AG08396 (cell line): Measurements from ENCODE around the gene PLB1.

Experiments used
- DNase-seq: peaks from one replicate; pipeline ENCODE4 v3.0.0; 2012; ENCODE audit warnings: low spot score, mixed read lengths

Gene PLB1

DNA sequence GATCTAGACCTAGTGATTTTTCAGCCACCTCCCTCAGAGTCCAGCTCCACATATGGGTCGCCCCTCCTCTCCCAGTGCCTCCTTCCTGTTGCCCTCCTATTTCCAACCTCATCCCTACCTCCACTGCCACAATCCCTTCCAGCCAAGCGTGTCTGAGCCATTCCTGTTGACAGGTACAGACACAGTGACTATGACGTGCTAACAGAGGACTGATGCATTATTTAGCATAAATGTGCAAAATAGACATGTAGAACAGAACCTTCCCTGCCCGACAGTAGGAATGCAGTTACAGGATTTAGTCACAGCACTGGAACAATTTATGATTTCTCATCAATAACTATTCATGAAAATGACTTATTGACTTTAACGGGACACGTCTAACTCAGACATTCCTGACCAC, 171.4 kb downstream of the PLB1 start:
- DNase-seq, result no peak

- no peak for DNase-seq
These were observed 172.4 kb downstream of the PLB1 start for GRCh38 chr2:28668106-28668814.

DNA sequence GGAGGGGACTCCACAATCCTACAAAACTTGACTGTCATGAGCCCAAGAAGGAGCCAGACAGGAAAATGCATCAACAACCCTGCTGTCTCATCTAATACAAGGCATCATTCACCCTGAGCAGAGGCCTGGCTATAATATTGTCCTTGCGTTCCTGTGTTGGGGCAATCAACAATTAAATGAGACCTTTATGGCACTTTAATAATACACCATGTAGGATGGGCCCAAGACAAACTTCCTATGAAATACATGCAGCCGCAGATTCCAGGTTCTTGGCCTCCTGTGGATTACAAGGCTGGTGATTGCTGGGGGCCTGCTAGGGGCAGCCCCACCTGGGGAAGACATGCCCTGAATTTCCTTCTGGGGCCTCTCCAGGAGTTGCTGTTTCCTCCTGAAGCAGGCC, 173.0 kb downstream of the PLB1 start:
- no peak for DNase-seq

- DNase-seq, result no peak
These were observed 175.0 kb downstream of the PLB1 start for GRCh38 chr2:28670856-28671255.

- no peak for DNase-seq
These were observed 177.5 kb downstream of the PLB1 start for GRCh38 chr2:28673338-28673737.

GRCh38 chr2:28674062-28674712, 178.3 kb downstream of the PLB1 start:
- DNase-seq, result peak; percentile 41

DNA sequence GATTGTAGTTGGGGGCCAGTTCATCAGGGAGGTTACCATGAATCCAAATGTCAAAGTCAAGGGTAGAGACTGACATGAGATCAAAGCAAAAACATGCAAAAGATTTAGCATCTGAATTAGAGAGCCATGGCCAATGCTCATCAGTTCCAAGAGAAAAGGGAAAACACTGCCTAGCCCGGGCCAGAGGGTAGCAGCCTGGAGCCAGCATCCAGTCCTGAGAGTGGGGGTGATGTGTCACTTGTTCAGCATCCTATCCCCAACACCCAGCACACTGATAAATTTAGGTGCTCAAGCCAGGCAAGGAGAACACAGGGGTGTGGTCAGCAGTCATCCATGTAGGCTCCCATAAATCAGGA, 178.8 kb downstream of the PLB1 start:
- no peak for DNase-seq

DNA sequence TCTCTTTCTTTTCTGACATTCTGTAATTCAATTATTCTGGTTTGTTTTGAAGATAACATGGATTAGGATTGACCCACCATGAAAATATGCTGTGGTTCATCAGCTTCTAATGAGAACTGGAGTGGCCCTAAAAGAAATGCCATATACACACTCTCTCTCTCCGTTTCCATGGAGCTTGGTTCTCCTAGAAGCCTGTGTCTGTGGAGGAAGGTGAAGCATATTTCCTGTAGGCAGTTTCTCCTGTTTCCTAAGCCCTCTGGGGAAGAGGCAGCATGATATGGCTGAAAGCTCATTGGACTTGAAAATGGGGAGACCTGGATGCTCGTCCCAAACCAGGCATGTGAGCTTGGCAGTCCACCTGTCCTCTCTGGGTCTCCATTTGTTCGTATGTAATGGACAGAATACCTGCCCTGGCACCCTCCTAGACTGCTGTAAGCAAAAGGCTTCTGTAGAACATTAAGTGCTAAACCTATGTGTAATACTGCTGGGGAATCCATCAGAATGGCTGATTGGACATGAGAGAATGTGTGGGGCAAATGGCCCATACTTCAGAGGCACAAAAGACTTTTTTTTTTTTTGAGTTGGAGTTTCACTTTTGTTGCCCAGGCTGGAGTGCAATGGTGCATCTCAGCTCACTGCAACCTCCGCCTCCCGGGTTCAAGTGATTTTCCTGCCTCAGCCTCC, 180.4 kb downstream of the PLB1 start:
- no peak for DNase-seq

GRCh38 chr2:28678175-28678855, 182.5 kb downstream of the PLB1 start:
- DNase-seq, result no peak

- DNase-seq, result no peak
These were observed 183.1 kb downstream of the PLB1 start for GRCh38 chr2:28678944-28679343.

DNA sequence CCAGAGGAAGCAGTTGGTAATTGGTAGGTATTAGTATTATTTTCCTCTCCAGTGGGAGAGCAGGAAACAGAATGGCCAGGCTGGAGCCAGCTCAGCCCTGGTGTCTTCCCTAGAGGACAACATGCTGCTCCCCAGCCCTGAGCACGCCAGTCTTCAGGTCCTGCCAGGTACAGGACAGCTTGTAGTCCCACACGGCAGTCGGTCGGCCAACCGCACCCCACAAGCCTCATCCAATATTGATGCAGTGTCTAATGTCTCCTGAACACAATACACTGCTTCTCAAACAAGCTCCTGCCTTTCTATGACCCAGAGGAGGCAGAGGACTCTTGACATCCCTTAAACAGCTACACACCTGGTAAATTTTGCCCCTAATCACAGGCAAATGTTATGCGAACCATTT, 184.8 kb downstream of the PLB1 start:
- no peak for DNase-seq

DNA sequence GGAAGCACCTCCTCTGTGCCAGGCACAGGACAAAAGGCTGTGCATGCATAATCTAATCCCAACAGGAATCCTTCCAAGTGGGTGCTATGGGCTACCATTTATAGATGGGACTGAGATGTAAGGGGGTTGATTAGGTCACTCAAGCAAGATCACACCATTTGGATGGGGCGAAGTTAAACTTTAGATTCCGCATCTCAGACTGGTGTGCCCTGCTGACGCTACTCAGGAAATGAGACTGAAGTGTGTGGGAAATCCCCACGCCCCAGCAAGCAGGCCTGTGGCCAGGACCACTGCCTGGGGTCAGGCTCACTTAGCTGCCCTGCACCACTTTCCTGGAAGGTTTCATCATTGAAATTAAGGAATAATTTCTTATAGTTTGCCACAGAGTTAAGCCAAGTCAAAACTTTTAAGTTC, 185.3 kb downstream of the PLB1 start:
- DNase-seq, result no peak

DNA sequence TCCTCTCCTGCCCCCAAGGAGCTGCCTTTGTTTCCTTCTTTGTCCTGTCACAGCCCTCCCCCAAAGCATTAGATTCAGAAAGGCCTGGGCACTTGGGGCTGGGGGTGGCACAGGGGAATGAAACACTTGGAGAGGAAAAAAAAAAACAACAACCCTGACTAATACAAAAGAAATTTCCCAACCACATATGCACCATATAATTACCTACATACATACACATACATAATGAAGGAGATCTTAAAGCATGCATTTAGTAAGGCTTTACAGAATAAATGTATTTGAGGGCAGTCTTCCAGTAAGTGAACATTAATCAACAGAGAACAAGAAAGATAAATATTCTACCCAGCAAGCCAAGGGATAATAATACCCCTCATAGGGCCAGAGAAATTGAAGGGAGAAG, 185.7 kb downstream of the PLB1 start:
- DNase-seq, result no peak

DNA sequence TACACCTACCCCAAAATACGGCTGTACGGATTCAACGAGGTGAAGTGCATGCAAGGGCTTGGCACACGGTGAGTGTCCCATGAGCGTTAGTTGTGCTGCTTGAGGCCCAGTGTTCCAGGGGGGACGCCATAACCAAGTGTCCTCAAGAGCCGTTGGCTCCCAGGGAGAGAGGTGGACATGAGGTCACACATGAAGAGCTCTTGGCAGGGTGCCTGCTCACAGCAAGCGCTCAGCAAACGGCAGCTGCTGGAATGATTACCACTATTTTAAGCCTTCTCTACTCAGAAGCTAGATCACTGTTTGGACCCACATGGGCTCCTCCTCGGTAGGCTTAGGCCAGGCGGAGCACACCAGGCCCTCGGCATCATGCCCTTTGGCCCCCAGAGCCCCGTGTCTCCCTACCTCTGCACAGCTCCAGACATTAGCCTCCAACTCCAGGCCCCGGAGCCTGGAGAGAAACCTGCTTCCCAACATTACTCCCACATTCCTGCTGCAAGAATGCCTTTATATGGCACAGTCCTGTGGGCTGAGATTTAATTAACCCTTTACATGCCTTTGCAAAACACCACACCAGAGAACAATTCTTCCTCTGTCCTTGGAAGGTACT, 187.3 kb downstream of the PLB1 start:
- DNase-seq, result peak; percentile 69

- no peak for DNase-seq
These were observed 188.4 kb downstream of the PLB1 start for GRCh38 chr2:28684142-28684858.

GRCh38 chr2:28687171-28687570, 191.3 kb downstream of the PLB1 start:
- no peak for DNase-seq

DNA sequence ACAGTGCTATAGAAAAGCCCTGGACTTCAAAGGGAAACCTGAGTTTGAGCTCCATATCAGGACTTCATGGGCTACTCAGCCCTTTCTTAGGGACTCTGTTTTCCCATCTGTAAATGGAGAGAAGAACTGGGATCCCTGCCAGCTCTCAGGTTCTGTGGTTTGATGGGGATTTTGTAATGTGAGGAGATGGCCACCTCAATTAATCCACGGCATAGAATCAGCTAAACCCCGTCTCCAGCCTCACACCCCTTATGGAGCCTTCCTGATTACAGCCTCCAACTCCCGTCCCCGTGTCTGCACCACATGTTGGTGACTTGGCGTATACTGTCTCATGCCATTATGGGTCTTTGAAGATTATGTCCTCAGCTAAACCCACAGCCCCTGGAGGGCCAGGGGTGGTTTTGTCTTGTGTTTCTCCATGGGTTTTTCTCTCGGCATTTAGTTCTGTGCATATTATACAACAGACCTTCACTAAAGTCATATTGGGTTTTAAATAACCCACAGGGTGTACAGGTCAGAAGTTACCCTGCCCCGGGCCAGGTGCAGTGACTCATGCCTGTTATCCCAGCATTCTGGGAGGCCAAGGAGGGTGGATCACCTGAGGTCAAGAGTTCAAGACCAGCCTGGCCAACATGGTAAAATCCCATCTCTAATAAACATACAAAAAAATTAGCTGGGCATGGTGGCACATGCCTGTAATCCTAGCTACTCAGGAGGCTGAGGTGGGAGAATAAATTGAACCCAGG, 192.0 kb downstream of the PLB1 start:
- DNase-seq, result no peak

- DNase-seq, result no peak
These were observed 193.0 kb downstream of the PLB1 start for GRCh38 chr2:28688818-28689217.

DNA sequence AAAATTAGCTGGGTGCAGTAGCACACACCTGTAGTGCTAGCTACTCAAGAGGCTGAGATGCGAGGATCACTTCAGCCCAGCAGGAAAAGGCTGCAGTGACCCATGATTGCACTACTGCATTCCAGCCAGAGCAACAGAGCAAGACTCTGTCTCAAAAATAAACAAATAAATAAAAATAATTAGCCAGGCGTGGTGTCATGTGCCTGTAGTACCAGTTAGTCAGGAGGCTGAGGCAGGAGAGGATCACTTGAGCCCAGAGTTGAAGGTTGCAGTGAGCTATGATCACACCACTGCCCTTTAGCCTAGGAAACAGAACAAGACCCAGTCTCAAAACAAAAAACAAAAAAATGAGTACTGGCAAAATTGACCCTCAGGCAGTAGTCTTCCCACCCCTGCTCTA, 193.9 kb downstream of the PLB1 start:
- no peak for DNase-seq

GRCh38 chr2:28692411-28692810, 196.6 kb downstream of the PLB1 start:
- DNase-seq, result no peak

- no peak for DNase-seq
These were observed 197.4 kb downstream of the PLB1 start for GRCh38 chr2:28693223-28693622.
